Stomach smooth muscle (tissue), 2 donors: ENCODE measurements around the gene PRSS16.
"Not testable (repeated sequence)": the region's sequence is repeated elsewhere in the genome, so short reads cannot be mapped to it uniquely, and the experiment has no call there.

Experiments used
- H3K27ac ChIP-seq: one replicate; pipeline ENCODE4 v1.7.0; 2013; ENCODE audit warnings: mild to moderate bottlenecking, low read length, inconsistent platforms
- H3K27me3 ChIP-seq, 2 donors: one replicate each; pipeline ENCODE4 v1.7.0; 2013; ENCODE audit warnings: low read length in 2 of 2; ENCODE audit not compliant: insufficient read depth in 2 of 2, control insufficient read depth in 1 of 2
- H3K36me3 ChIP-seq, 2 donors: one replicate each; pipeline ENCODE4 v1.7.0; 2013; ENCODE audit warnings: low read length in 2 of 2; ENCODE audit not compliant: control insufficient read depth in 2 of 2, insufficient read depth in 2 of 2
- H3K4me1 ChIP-seq: one replicate; pipeline ENCODE4 v1.7.0; 2013; ENCODE audit warnings: low read length; ENCODE audit not compliant: control insufficient read depth, insufficient read depth
- H3K4me3 ChIP-seq, 2 donors: one replicate each; pipeline ENCODE4 v1.7.0; 2013; ENCODE audit warnings: low read length in 2 of 2
- H3K9ac ChIP-seq, 2 donors: one replicate each; pipeline ENCODE4 v1.7.0; 2013; ENCODE audit warnings: low read length in 2 of 2, mild to moderate bottlenecking in 1 of 2
- H3K9me3 ChIP-seq, 2 donors: one replicate each; pipeline ENCODE4 v1.7.0; 2013; ENCODE audit warnings: low read length in 2 of 2; ENCODE audit not compliant: control insufficient read depth in 2 of 2
- donor health status: healthy.
- donor health status: Pancreatic carcinoma.

Gene PRSS16

GRCh38 chr6:27216874-27217273, 30.6 kb upstream of the PRSS16 start:
- H3K27ac ChIP-seq = no peak overlapping the region
- H3K4me3 ChIP-seq = no peak overlapping the region
- no peaks in the 10 kb centered on the region for H3K4me1 ChIP-seq
- peaks cover 9 to 11% of the 10 kb centered on the region in 2 donors for H3K27me3 ChIP-seq
- H3K36me3 ChIP-seq = no peaks in the 10 kb centered on the region
- H3K9ac ChIP-seq = no peak overlapping the region
- peaks cover 4 to 10% of the 10 kb centered on the region in 2 donors for H3K9me3 ChIP-seq

DNA sequence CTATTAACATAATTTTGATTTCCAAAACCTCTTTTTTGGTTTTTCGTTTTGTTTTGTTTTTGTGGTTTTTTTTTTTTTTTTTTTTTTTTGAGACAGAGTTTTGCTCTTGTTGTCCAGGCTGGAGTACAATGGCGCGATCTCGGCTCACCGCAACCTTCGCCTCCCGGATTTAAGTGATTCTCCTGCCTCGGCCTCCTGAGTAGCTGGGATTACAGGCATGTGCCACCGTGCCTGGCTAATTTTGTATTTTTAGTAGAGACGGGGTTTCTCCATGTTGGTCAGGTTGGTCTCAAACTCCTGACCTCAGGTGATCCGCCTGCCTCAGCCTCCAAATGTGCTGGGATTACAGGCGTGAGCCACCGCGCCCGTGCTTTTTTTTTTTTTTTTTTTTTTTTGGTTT, 24.5 kb upstream of the PRSS16 start:
- H3K27ac ChIP-seq, H3K4me3 ChIP-seq, H3K27me3 ChIP-seq, H3K36me3 ChIP-seq, H3K9ac ChIP-seq, H3K9me3 ChIP-seq, H3K4me1 ChIP-seq: not testable (repeated sequence)

GRCh38 chr6:27224729-27225128, 22.8 kb upstream of the PRSS16 start:
- Histone ChIP-seq H3K9ac (no peak overlapping the region), H3K27ac (no peak overlapping the region), H3K4me3 (no peak overlapping the region), H3K36me3 (no peaks in the 10 kb centered on the region), H3K4me1 (no peaks in the 10 kb centered on the region), H3K27me3 (peaks cover 3 to 13% of the 10 kb centered on the region in 2 donors), H3K9me3 (no peaks in the 10 kb centered on the region)

GRCh38 chr6:27228963-27229477, 18.5 kb upstream of the PRSS16 start:
- H3K36me3 ChIP-seq = no peaks in the 10 kb centered on the region
- no peak overlapping the region for H3K27ac ChIP-seq
- no peak overlapping the region for H3K9ac ChIP-seq
- no peaks in the 10 kb centered on the region for H3K4me1 ChIP-seq
- H3K9me3 ChIP-seq = no peaks in the 10 kb centered on the region
- H3K27me3 ChIP-seq = peaks cover 15 to 17% of the 10 kb centered on the region in 2 donors
- H3K4me3 ChIP-seq = no peak overlapping the region

GRCh38 chr6:27230758-27231111, 16.8 kb upstream of the PRSS16 start:
- Histone ChIP-seq H3K4me1 (no peaks in the 10 kb centered on the region), H3K9ac (no peak overlapping the region), H3K4me3 (no peak overlapping the region), H3K36me3 (no peaks in the 10 kb centered on the region), H3K9me3 (no peaks in the 10 kb centered on the region), H3K27ac (no peak overlapping the region), H3K27me3 (peaks cover 12 to 22% of the 10 kb centered on the region in 2 donors)

DNA sequence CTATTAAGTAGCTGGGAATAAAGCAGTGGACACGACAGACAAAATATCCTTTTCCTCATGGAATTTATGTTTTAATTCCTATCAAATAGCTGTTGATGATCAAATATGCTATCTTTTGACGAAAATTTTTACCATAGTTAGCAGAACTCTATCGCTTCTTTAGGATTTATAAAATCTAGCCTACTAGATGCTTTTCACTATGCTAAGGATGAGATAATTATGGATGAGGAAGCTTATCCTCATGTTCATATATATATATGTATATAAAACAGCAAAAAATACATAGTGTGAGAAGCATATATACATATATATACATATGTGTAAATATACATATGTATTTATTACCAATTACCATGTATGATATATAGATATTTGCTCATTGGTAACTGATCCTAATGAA, 12.9 kb upstream of the PRSS16 start:
- no peak overlapping the region for H3K4me3 ChIP-seq
- no peaks in the 10 kb centered on the region for H3K4me1 ChIP-seq
- no peak overlapping the region for H3K27ac ChIP-seq
- H3K9ac ChIP-seq = no peak overlapping the region
- H3K36me3 ChIP-seq = no peaks in the 10 kb centered on the region
- H3K9me3 ChIP-seq = no peaks in the 10 kb centered on the region
- H3K27me3 ChIP-seq = peaks cover 34 to 51% of the 10 kb centered on the region in 2 donors

DNA sequence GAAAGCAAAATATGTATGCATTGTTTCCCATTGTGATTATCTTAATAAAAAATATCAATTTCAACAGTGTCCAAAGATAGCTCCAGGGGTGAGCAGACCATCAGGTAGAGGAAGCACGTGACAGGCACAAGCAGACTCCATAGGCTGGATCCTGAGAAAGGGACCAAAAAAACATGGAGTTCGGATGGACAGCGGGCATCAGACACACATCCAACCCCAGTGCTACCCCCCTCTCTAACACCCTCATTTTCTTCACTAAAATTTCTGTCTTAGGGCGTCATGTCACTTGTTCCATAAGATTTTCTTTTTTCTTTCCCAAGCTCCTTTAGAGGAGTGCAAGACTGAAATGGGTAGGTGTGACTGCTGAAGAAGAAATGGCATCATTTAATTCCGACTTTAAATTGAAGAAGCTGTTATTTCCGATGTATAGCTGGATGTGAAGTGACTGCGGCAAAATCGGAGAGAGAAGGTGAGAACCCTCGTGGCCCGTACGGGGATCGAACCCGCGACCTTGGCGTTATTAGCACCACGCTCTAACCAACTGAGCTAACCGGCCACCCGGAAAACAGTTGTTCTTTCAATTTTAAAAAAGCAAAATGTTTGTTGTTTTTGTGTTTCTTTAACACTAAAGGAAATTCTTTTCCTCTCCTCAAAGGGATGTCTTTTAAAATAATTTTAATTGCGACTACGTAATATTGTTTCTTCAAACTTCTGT, 10.3 kb upstream of the PRSS16 start:
- Histone ChIP-seq H3K36me3 (no peaks in the 10 kb centered on the region), H3K4me3 (no peak overlapping the region), H3K9ac (no peak overlapping the region), H3K27ac (no peak overlapping the region), H3K9me3 (no peaks in the 10 kb centered on the region), H3K27me3 (peaks cover 34 to 44% of the 10 kb centered on the region in 2 donors), H3K4me1 (no peaks in the 10 kb centered on the region)

DNA sequence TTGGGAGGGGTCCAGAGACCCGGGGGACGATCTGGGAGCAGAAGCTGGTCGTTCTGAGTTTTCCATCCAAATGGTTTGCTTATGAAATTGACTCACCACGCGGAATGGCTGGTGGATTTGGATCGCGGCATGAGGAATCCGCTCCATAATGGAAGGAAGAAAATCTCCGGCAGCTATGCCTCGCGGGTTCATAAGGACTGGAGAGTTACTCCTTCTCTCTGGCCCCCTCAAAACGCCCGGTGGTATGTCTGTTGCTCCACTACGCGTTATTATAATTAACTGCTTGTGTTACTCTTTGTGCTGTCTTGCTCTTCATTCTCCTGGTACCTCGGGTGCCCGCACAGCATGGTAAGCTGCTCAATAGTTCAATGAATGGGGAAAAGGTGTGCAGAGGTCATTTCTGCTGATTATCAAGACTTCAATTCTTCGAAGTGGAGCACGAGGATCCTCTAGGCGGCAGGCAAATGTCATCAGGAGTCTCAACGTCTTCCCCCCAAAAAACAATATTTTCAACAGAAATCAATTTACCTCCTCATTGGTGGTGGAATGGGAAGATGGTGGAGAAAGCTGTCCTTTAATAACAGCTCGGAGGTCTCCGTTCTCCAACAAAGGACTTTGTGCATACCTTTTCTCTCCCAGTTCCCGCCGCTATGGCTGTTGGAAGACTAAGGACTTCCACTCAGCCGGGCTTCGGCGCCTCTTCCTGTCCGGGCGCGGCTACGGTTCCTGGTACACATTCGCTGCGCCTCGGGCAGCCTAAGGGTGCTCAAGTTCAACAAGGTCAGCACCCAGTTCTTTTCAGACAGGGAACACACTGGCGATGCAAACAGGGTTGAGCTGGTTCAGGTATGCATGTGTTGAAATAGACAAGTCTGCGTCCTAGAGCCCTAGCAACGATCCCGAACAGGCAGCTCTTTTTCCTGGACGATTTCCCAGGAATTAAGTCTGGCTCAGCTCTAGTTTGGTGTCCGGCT, 9.2 kb upstream of the PRSS16 start:
- Histone ChIP-seq H3K36me3 (no peaks in the 10 kb centered on the region), H3K9me3 (no peaks in the 10 kb centered on the region), H3K4me1 (no peaks in the 10 kb centered on the region), H3K27ac (no peak overlapping the region), H3K9ac (no peak overlapping the region), H3K27me3 (peaks cover 36 to 44% of the 10 kb centered on the region in 2 donors), H3K4me3 (no peak overlapping the region)

DNA sequence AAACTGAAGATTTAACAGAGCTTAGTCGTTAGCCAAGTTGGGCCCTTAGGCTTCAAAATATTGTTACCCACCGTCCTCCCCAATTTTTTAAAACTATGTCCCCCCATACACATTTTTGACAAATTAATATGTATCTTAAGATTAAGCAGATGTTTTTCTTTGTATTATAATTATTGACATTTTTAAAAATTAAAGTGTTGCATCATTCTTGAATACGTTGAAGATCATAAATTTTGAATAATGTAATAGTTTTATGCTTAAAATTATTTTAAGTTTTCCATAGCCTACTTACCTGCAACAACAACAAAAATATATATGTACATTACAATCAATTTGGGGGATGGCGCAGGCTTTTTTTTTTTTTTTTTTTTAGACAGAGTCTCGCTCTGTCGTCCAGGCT, 8.2 kb upstream of the PRSS16 start:
- no peaks in the 10 kb centered on the region for H3K36me3 ChIP-seq
- peaks cover 32 to 38% of the 10 kb centered on the region in 2 donors for H3K27me3 ChIP-seq
- H3K4me3 ChIP-seq = no peak overlapping the region
- no peaks in the 10 kb centered on the region for H3K9me3 ChIP-seq
- H3K4me1 ChIP-seq = no peaks in the 10 kb centered on the region
- no peak overlapping the region for H3K9ac ChIP-seq
- H3K27ac ChIP-seq = no peak overlapping the region

GRCh38 chr6:27241443-27241842, 6.1 kb upstream of the PRSS16 start:
- no peaks in the 10 kb centered on the region for H3K9me3 ChIP-seq
- H3K27ac ChIP-seq = no peak overlapping the region
- peaks cover 30 to 40% of the 10 kb centered on the region in 2 donors for H3K27me3 ChIP-seq
- no peaks in the 10 kb centered on the region for H3K36me3 ChIP-seq
- no peaks in the 10 kb centered on the region for H3K4me1 ChIP-seq
- no peak overlapping the region for H3K9ac ChIP-seq
- no peak overlapping the region for H3K4me3 ChIP-seq
